HepG2 (cell line): ENCODE data around the gene CSNK2A1. TPM values are rescaled to one million over a fixed set of nuclear protein-coding genes. Genes with fewer than 3 reads are reported as not detected.

ENCODE experiments used
- ATF4 ChIP-seq, 2 experiments: fragments of 450-650 bp in 1 of 2; sonication (generic) in 1 of 2; formaldehyde crosslinking; IDR thresholded peaks; 2 replicates each; pipeline versions ENCODE4 v1.5.0 to v1.8.0; 2020 to 2022; ENCODE audit warnings: mild to moderate bottlenecking in 1 of 2, missing genetic modification reagents in 1 of 2
- FOXJ3 ChIP-seq: sonication (generic); formaldehyde crosslinking; IDR thresholded peaks from 2 replicates; pipeline ENCODE4 v1.4.0; 2020; ENCODE audit warnings: missing genetic modification reagents, mild to moderate bottlenecking, borderline replicate concordance
- FOXP4 ChIP-seq: sonication (generic); formaldehyde crosslinking; IDR thresholded peaks from 2 replicates; pipeline ENCODE4 v1.4.0; 2020; ENCODE audit warnings: missing genetic modification reagents
- HOXA5 ChIP-seq: sonication (generic); formaldehyde crosslinking; IDR thresholded peaks from 2 replicates; pipeline ENCODE4 v1.4.0; 2020; ENCODE audit warnings: missing genetic modification reagents
- IKZF5 ChIP-seq: IDR thresholded peaks from 2 replicates; pipeline ENCODE4 v1.6.1; 2018; ENCODE audit warnings: missing genetic modification reagents, mild to moderate bottlenecking, missing compliant biosample characterization
- KLF16 ChIP-seq, 2 experiments: sonication (generic) in 1 of 2; formaldehyde crosslinking in 1 of 2; IDR thresholded peaks; 2 replicates each; pipeline versions ENCODE4 v1.6.1 to v1.8.0; 2016 to 2023; ENCODE audit warnings: missing genetic modification reagents in 2 of 2, missing compliant biosample characterization in 1 of 2
- MEF2D ChIP-seq: sonication (generic); formaldehyde crosslinking; IDR thresholded peaks from 2 replicates; pipeline ENCODE4 v1.5.1; 2020; ENCODE audit warnings: mild to moderate bottlenecking, missing genetic modification reagents
- PPARG ChIP-seq: conservative IDR thresholded peaks from 2 replicates; pipeline ENCODE4 v1.6.1; 2016; ENCODE audit warnings: missing biosample characterization, missing genetic modification reagents
- SAP130 ChIP-seq: IDR thresholded peaks from 2 replicates; pipeline ENCODE4 v1.6.1; 2016; ENCODE audit warnings: low read depth
- SOX5 ChIP-seq: IDR thresholded peaks from 2 replicates; pipeline ENCODE4 v1.6.1; 2016; ENCODE audit warnings: borderline replicate concordance
- ZBTB4 ChIP-seq: sonication (generic); formaldehyde crosslinking; IDR thresholded peaks from 2 replicates; pipeline ENCODE4 v1.4.0; 2020; ENCODE audit warnings: missing genetic modification reagents, mild to moderate bottlenecking, borderline replicate concordance
- ZMYM3 ChIP-seq: sonication (generic); formaldehyde crosslinking; IDR thresholded peaks from 2 replicates; pipeline ENCODE4 v1.5.1; 2020; ENCODE audit warnings: mild to moderate bottlenecking, missing genetic modification reagents
- ZNF292 ChIP-seq: sonication (generic); formaldehyde crosslinking; IDR thresholded peaks from 2 replicates; pipeline ENCODE4 v1.8.1; 2022; ENCODE audit warnings: mild to moderate bottlenecking, low read depth, missing genetic modification reagents, borderline replicate concordance
- ZNF317 ChIP-seq: sonication (generic); formaldehyde crosslinking; IDR thresholded peaks from 2 replicates; pipeline ENCODE4 v1.5.0; 2020; ENCODE audit warnings: mild to moderate bottlenecking, missing genetic modification reagents
- ZNF614 ChIP-seq: IDR thresholded peaks from 2 replicates; pipeline ENCODE4 v1.6.1; 2018; ENCODE audit warnings: missing biosample characterization, missing genetic modification reagents, inconsistent platforms, borderline replicate concordance
- polyA plus RNA-seq, 8 experiments: library from polyadenylated mRNA; depleted of rRNA in 3 of 8; stranded (reverse) in 7 of 8; unstranded in 1 of 8; fragments of >200 nt; fragmentation: Illumina TruSeq in 4 of 8; extraction: Trizol in 4 of 8; gene quantifications; 2 replicates each; pipeline versions ENCODE4 v1.2.1 to v1.2.3, GENCODE V29; 2011 to 2016; ENCODE audit warnings: low read depth in 4 of 8, missing spikeins in 1 of 8, mixed read lengths in 1 of 8; ENCODE audit not compliant: insufficient read depth in 1 of 8
- total RNA-seq, 5 experiments: library from RNA; depleted of rRNA; stranded (reverse); fragments of >200 nt; fragmentation: Illumina TruSeq; extraction: Trizol; gene quantifications; 2 replicates each; pipeline ENCODE4 v1.2.3, GENCODE V29; 2016; ENCODE audit warnings: low read depth in 1 of 5

Gene CSNK2A1
- total and polyA plus RNA-seq, 2 of the 13 experiments (the other 11 are each of a cell fraction or from before 2014, with no cell fraction given): 153 to 231 TPM

GRCh38 chr20:508364-508787, 35.2 kb downstream of the CSNK2A1 start (continued):
- peak; percentile 33; the same call in 1 of the 2 replicates for TF ChIP-seq FOXJ3 (CRISPR knock-in tag)
- peak in 1 of 2 experiments; percentile 36; a peak in 1 of 4 replicates for TF ChIP-seq ATF4 (CRISPR knock-in tag; IDR thresholded peaks at IDR 0.05)
- TF ChIP-seq ZNF317 (CRISPR knock-in tag): 0 out of 2 replicates have a peak, but pooled peaks have one; percentile 22
- peak; percentile 85 for TF ChIP-seq PPARG (CRISPR knock-in tag)
- TF ChIP-seq FOXP4 (CRISPR knock-in tag): peak; percentile 55
- TF ChIP-seq ZMYM3 (CRISPR knock-in tag): peak; percentile 30; the same call in 1 of the 2 replicates
- peak; percentile 61 for TF ChIP-seq ZNF292 (CRISPR knock-in tag)
- TF ChIP-seq SAP130 (CRISPR knock-in tag): peak; percentile 70; the same call in 1 of the 2 replicates
- peak; percentile 74; the same call in 1 of the 2 replicates for TF ChIP-seq MEF2D (CRISPR knock-in tag)
- TF ChIP-seq ZBTB4 (CRISPR knock-in tag): peak; percentile 57; the same call in 1 of the 2 replicates
- 0 out of 2 replicates have a peak, but pooled peaks have one; percentile 36 for TF ChIP-seq HOXA5 (CRISPR knock-in tag)
- TF ChIP-seq ZNF614 (CRISPR knock-in tag): 0 out of 2 replicates have a peak, but pooled peaks have one; percentile 63
- TF ChIP-seq SOX5: peak; percentile 75; the same call in 1 of the 2 replicates
- 0 out of 2 replicates have a peak, but pooled peaks have one; percentile 53 for TF ChIP-seq IKZF5 (CRISPR knock-in tag)
- 0 out of 4 replicates have a peak, but pooled peaks of 1 of the 2 experiments have one; percentile 22 for TF ChIP-seq KLF16 (CRISPR knock-in tag; IDR thresholded peaks at IDR 0.05)
